Parathyroid adenoma (tissue), 2 donors: Measurements from ENCODE around the gene AGPS.

ENCODE experiments used
- H2AFZ ChIP-seq: fragments of 300-600 bp; sonication (generic); one replicate; pipeline ENCODE4 v1.7.0; 2017; ENCODE audit warnings: antibody characterized with exemption, mild to moderate bottlenecking
- H3K27ac ChIP-seq: fragments of 300-600 bp; sonication (generic); one replicate; pipeline ENCODE4 v1.7.0; 2017
- H3K27me3 ChIP-seq: fragments of 300-600 bp; sonication (generic); one replicate; pipeline ENCODE4 v1.7.0; 2017; ENCODE audit warnings: low read length; ENCODE audit not compliant: control insufficient read depth, insufficient read depth
- H3K36me3 ChIP-seq: fragments of 300-600 bp; sonication (generic); one replicate; pipeline ENCODE4 v1.7.0; 2017; ENCODE audit warnings: low read length; ENCODE audit not compliant: control insufficient read depth, insufficient read depth
- H3K4me1 ChIP-seq: fragments of 300-600 bp; sonication (generic); one replicate; pipeline ENCODE4 v1.7.0; 2017; ENCODE audit warnings: control low read depth
- H3K4me2 ChIP-seq: fragments of 300-600 bp; sonication (generic); one replicate; pipeline ENCODE4 v1.7.0; 2017; ENCODE audit warnings: low read length
- H3K4me3 ChIP-seq: fragments of 300-600 bp; sonication (generic); one replicate; pipeline ENCODE4 v1.7.0; 2017; ENCODE audit warnings: low read depth, low read length
- H3K79me2 ChIP-seq: fragments of 300-600 bp; sonication (generic); one replicate; pipeline ENCODE4 v1.7.0; 2017; ENCODE audit warnings: control low read depth
- H3K9ac ChIP-seq: fragments of 300-600 bp; sonication (generic); one replicate; pipeline ENCODE4 v1.7.0; 2017; ENCODE audit warnings: mild to moderate bottlenecking
- H3K9me3 ChIP-seq: fragments of 300-600 bp; sonication (generic); one replicate; pipeline ENCODE4 v1.7.0; 2017; ENCODE audit warnings: low read length; ENCODE audit not compliant: control insufficient read depth
- CTCF ChIP-seq: fragments of 300-600 bp; sonication (generic); IDR thresholded peaks from one replicate; pipeline ENCODE4 v1.7.0; 2017; ENCODE audit warnings: antibody characterized with exemption, mild to moderate bottlenecking
- donor health status: primary hyperparathyroidism.

AGPS gene

GRCh38 chr2:177592397-177592796 is 199.8 kb downstream of the AGPS start:
- no peak overlapping the region for H3K4me3 ChIP-seq

GRCh38 chr2:177592945-177593344 is 200.4 kb downstream of the AGPS start:
- TF ChIP-seq CTCF: no peak
- Histone ChIP-seq H3K4me1 (no peaks in the 10 kb centered on the region), H3K36me3 (no peaks in the 10 kb centered on the region), H3K9me3 (no peaks in the 10 kb centered on the region), H3K4me3 (no peak overlapping the region), H3K79me2 (no peaks in the 10 kb centered on the region), H3K27me3 (no peaks in the 10 kb centered on the region), H2AFZ (no peak overlapping the region), H3K27ac (no peak overlapping the region), H3K9ac (no peak overlapping the region), H3K4me2 (no peak overlapping the region)

More at GRCh38 chr2:177592397-177592796, 199.8 kb downstream of the AGPS start:
- no peaks in the 10 kb centered on the region for H3K36me3 ChIP-seq
- H3K27ac ChIP-seq: no peak overlapping the region
- H3K9me3 ChIP-seq: no peaks in the 10 kb centered on the region
- TF ChIP-seq CTCF: no peak
- no peaks in the 10 kb centered on the region for H3K27me3 ChIP-seq
- no peaks in the 10 kb centered on the region for H3K4me1 ChIP-seq
- H2AFZ ChIP-seq: no peak overlapping the region
- H3K79me2 ChIP-seq: no peaks in the 10 kb centered on the region
- no peak overlapping the region for H3K9ac ChIP-seq
- no peak overlapping the region for H3K4me2 ChIP-seq

- H2AFZ ChIP-seq: no peak overlapping the region
- H3K4me3 ChIP-seq: no peak overlapping the region
- no peak overlapping the region for H3K9ac ChIP-seq
- no peaks in the 10 kb centered on the region for H3K36me3 ChIP-seq
- H3K27ac ChIP-seq: no peak overlapping the region
- H3K79me2 ChIP-seq: no peaks in the 10 kb centered on the region
- TF ChIP-seq CTCF: no peak
- H3K4me1 ChIP-seq: no peaks in the 10 kb centered on the region
- no peak overlapping the region for H3K4me2 ChIP-seq
- no peaks in the 10 kb centered on the region for H3K9me3 ChIP-seq
- H3K27me3 ChIP-seq: no peaks in the 10 kb centered on the region
These were observed 200.8 kb downstream of the AGPS start for GRCh38 chr2:177593402-177593801.
